Measurements from ENCODE around the gene RORB.

RORB gene

GRCh38 chr9:74521009-74521408 lies 23.9 kb downstream of the RORB start:
- no peak overlapping the region for H3K23ac ChIP-seq (ENCODE audit: low read depth, low read length, poor library complexity)
- no peak overlapping the region for H3K18ac ChIP-seq (ENCODE audit: low read length)
- no peak overlapping the region for H4K91ac ChIP-seq (ENCODE audit: low read depth, low read length, poor library complexity)
- no CpG with 5 or more reads among the region's 1 CpG for WGBS, 2 donors (ENCODE audit: extremely low coverage in 2 of 2, insufficient read length in 2 of 2, insufficient replicate concordance in 1 of 2)
- H3K79me1 ChIP-seq (ENCODE audit: low read depth, low read length) = no peaks in the 10 kb centered on the region
- no peak overlapping the region for H2BK5ac ChIP-seq (ENCODE audit: low read length)
- no peaks in the 10 kb centered on the region for H3K36me3 ChIP-seq (replicated peaks in 1 of 2; ENCODE audit: control insufficient read depth in 2 of 2, insufficient read depth in 2 of 2, low read length in 2 of 2)
- no peak overlapping the region for H3K27ac ChIP-seq (replicated peaks; ENCODE audit: low read length)
- no peak overlapping the region for H3K9ac ChIP-seq (ENCODE audit: low read depth, low read length, poor library complexity)
- no peaks in the 10 kb centered on the region for H3K27me3 ChIP-seq (ENCODE audit: control insufficient read depth in 3 of 3, insufficient read depth in 3 of 3, low read depth in 1 of 3, low read length in 3 of 3)
- H3K4ac ChIP-seq (ENCODE audit: low read length) = no peak overlapping the region
- peaks cover 0 to 3% of the 10 kb centered on the region in 2 donors for H3K4me1 ChIP-seq (ENCODE audit: control insufficient read depth in 2 of 2, insufficient read depth in 1 of 2, low read depth in 1 of 2, low read length in 2 of 2)
- H2BK12ac ChIP-seq (ENCODE audit: low read length) = no peak overlapping the region
- H2AK5ac ChIP-seq (ENCODE audit: low read depth, low read length) = no peak overlapping the region
- H3K14ac ChIP-seq (ENCODE audit: low read length) = no peak overlapping the region
- no peak for DNase-seq (ENCODE audit: low spot score)
- H2AFZ ChIP-seq (ENCODE audit: low read length) = no peak overlapping the region
- H4K8ac ChIP-seq (ENCODE audit: low read depth, low read length) = no peak overlapping the region
- no peak overlapping the region for H2BK15ac ChIP-seq (ENCODE audit: low read length)
- no peaks in the 10 kb centered on the region for H3K9me3 ChIP-seq (replicated peaks in 1 of 2; ENCODE audit: control insufficient read depth in 2 of 2, insufficient read depth in 1 of 2, low read depth in 1 of 2, low read length in 2 of 2)
- no peak overlapping the region for H2BK120ac ChIP-seq (ENCODE audit: low read depth, low read length)
- H3K4me2 ChIP-seq (ENCODE audit: insufficient read depth, low read length, poor library complexity, severe bottlenecking) = no peak overlapping the region
- H3K4me3 ChIP-seq (ENCODE audit: low read length in 2 of 2) = no peak overlapping the region

GRCh38 chr9:74524289-74524688 lies 27.2 kb downstream of the RORB start:
- H2AK5ac ChIP-seq (ENCODE audit: low read depth, low read length) = no peak overlapping the region
- H3K27ac ChIP-seq (replicated peaks; ENCODE audit: low read length) = no peak overlapping the region
- no peaks in the 10 kb centered on the region for H3K27me3 ChIP-seq (ENCODE audit: control insufficient read depth in 3 of 3, insufficient read depth in 3 of 3, low read depth in 1 of 3, low read length in 3 of 3)
- H3K18ac ChIP-seq (ENCODE audit: low read length) = no peak overlapping the region
- H3K14ac ChIP-seq (ENCODE audit: low read length) = no peak overlapping the region
- no peaks in the 10 kb centered on the region for H3K36me3 ChIP-seq (replicated peaks in 1 of 2; ENCODE audit: control insufficient read depth in 2 of 2, insufficient read depth in 2 of 2, low read length in 2 of 2)
- no peak for DNase-seq (ENCODE audit: low spot score)
- H2BK15ac ChIP-seq (ENCODE audit: low read length) = no peak overlapping the region
- no peak overlapping the region for H4K91ac ChIP-seq (ENCODE audit: low read depth, low read length, poor library complexity)
- no peak overlapping the region for H2BK120ac ChIP-seq (ENCODE audit: low read depth, low read length)
- H2AFZ ChIP-seq (ENCODE audit: low read length) = no peak overlapping the region
- no peak overlapping the region for H2BK5ac ChIP-seq (ENCODE audit: low read length)
- H3K9ac ChIP-seq (ENCODE audit: low read depth, low read length, poor library complexity) = no peak overlapping the region
- H3K4me2 ChIP-seq (ENCODE audit: insufficient read depth, low read length, poor library complexity, severe bottlenecking) = no peak overlapping the region
- no peaks in the 10 kb centered on the region for H3K9me3 ChIP-seq (replicated peaks in 1 of 2; ENCODE audit: control insufficient read depth in 2 of 2, insufficient read depth in 1 of 2, low read depth in 1 of 2, low read length in 2 of 2)
- H3K4me3 ChIP-seq (ENCODE audit: low read length in 2 of 2) = no peak overlapping the region
- H3K79me1 ChIP-seq (ENCODE audit: low read depth, low read length) = no peaks in the 10 kb centered on the region
- H2BK12ac ChIP-seq (ENCODE audit: low read length) = no peak overlapping the region
- no peaks in the 10 kb centered on the region for H3K4me1 ChIP-seq (ENCODE audit: control insufficient read depth in 2 of 2, insufficient read depth in 1 of 2, low read depth in 1 of 2, low read length in 2 of 2)
- WGBS, 2 donors (ENCODE audit: extremely low coverage in 2 of 2, insufficient read length in 2 of 2, insufficient replicate concordance in 1 of 2) = no CpG with 5 or more reads among the region's 1 CpG
- no peak overlapping the region for H3K4ac ChIP-seq (ENCODE audit: low read length)
- no peak overlapping the region for H4K8ac ChIP-seq (ENCODE audit: low read depth, low read length)
- no peak overlapping the region for H3K23ac ChIP-seq (ENCODE audit: low read depth, low read length, poor library complexity)

GRCh38 chr9:74526215-74526614 lies 29.1 kb downstream of the RORB start:
- Histone ChIP-seq H3K14ac (ENCODE audit: low read length) (no peak overlapping the region), H3K9ac (ENCODE audit: low read depth, low read length, poor library complexity) (no peak overlapping the region), H3K4me1 (ENCODE audit: control insufficient read depth in 2 of 2, insufficient read depth in 1 of 2, low read depth in 1 of 2, low read length in 2 of 2) (no peaks in the 10 kb centered on the region), H2BK120ac (ENCODE audit: low read depth, low read length) (no peak overlapping the region), H4K91ac (ENCODE audit: low read depth, low read length, poor library complexity) (no peak overlapping the region), H4K8ac (ENCODE audit: low read depth, low read length) (no peak overlapping the region), H2BK5ac (ENCODE audit: low read length) (no peak overlapping the region), H3K23ac (ENCODE audit: low read depth, low read length, poor library complexity) (no peak overlapping the region), H3K4me3 (ENCODE audit: low read length in 2 of 2) (no peak overlapping the region), H2AK5ac (ENCODE audit: low read depth, low read length) (no peak overlapping the region), H2BK15ac (ENCODE audit: low read length) (no peak overlapping the region), H2AFZ (ENCODE audit: low read length) (no peak overlapping the region), H3K27me3 (ENCODE audit: control insufficient read depth in 3 of 3, insufficient read depth in 3 of 3, low read depth in 1 of 3, low read length in 3 of 3) (no peaks in the 10 kb centered on the region), H3K79me1 (ENCODE audit: low read depth, low read length) (no peaks in the 10 kb centered on the region), H3K36me3 (replicated peaks in 1 of 2; ENCODE audit: control insufficient read depth in 2 of 2, insufficient read depth in 2 of 2, low read length in 2 of 2) (no peaks in the 10 kb centered on the region), H2BK12ac (ENCODE audit: low read length) (no peak overlapping the region), H3K4ac (ENCODE audit: low read length) (no peak overlapping the region), H3K9me3 (replicated peaks in 1 of 2; ENCODE audit: control insufficient read depth in 2 of 2, insufficient read depth in 1 of 2, low read depth in 1 of 2, low read length in 2 of 2) (no peaks in the 10 kb centered on the region), H3K4me2 (ENCODE audit: insufficient read depth, low read length, poor library complexity, severe bottlenecking) (no peak overlapping the region), H3K18ac (ENCODE audit: low read length) (no peak overlapping the region), H3K27ac (replicated peaks; ENCODE audit: low read length) (no peak overlapping the region)
- DNase-seq (ENCODE audit: low spot score) = no peak
- WGBS, 2 donors (ENCODE audit: extremely low coverage in 2 of 2, insufficient read length in 2 of 2, insufficient replicate concordance in 1 of 2) = no CpG with 5 or more reads among the region's 2 CpGs

- Histone ChIP-seq H3K4me3 (ENCODE audit: low read length in 2 of 2) (no peak overlapping the region), H4K8ac (ENCODE audit: low read depth, low read length) (no peak overlapping the region), H3K4me1 (ENCODE audit: control insufficient read depth in 2 of 2, insufficient read depth in 1 of 2, low read depth in 1 of 2, low read length in 2 of 2) (no peaks in the 10 kb centered on the region), H3K4me2 (ENCODE audit: insufficient read depth, low read length, poor library complexity, severe bottlenecking) (no peak overlapping the region), H3K4ac (ENCODE audit: low read length) (no peak overlapping the region), H4K91ac (ENCODE audit: low read depth, low read length, poor library complexity) (no peak overlapping the region), H3K18ac (ENCODE audit: low read length) (no peak overlapping the region), H3K27ac (replicated peaks; ENCODE audit: low read length) (no peak overlapping the region), H2BK5ac (ENCODE audit: low read length) (no peak overlapping the region), H3K14ac (ENCODE audit: low read length) (no peak overlapping the region), H3K27me3 (ENCODE audit: control insufficient read depth in 3 of 3, insufficient read depth in 3 of 3, low read depth in 1 of 3, low read length in 3 of 3) (no peaks in the 10 kb centered on the region), H2BK120ac (ENCODE audit: low read depth, low read length) (no peak overlapping the region), H3K79me1 (ENCODE audit: low read depth, low read length) (no peaks in the 10 kb centered on the region), H3K9me3 (replicated peaks in 1 of 2; ENCODE audit: control insufficient read depth in 2 of 2, insufficient read depth in 1 of 2, low read depth in 1 of 2, low read length in 2 of 2) (no peaks in the 10 kb centered on the region), H2AK5ac (ENCODE audit: low read depth, low read length) (no peak overlapping the region), H2BK12ac (ENCODE audit: low read length) (no peak overlapping the region), H3K23ac (ENCODE audit: low read depth, low read length, poor library complexity) (no peak overlapping the region), H3K9ac (ENCODE audit: low read depth, low read length, poor library complexity) (no peak overlapping the region), H2AFZ (ENCODE audit: low read length) (no peak overlapping the region), H3K36me3 (replicated peaks in 1 of 2; ENCODE audit: control insufficient read depth in 2 of 2, insufficient read depth in 2 of 2, low read length in 2 of 2) (no peaks in the 10 kb centered on the region), H2BK15ac (ENCODE audit: low read length) (no peak overlapping the region)
- WGBS, 2 donors (ENCODE audit: extremely low coverage in 2 of 2, insufficient read length in 2 of 2, insufficient replicate concordance in 1 of 2) = no CpG with 5 or more reads among the region's 5 CpGs
- no peak for DNase-seq (ENCODE audit: low spot score)
These were observed 30.6 kb downstream of the RORB start for GRCh38 chr9:74527718-74528117.
